BLaER1 (cell line): Measurements from ENCODE around the gene PHF8.

Source experiments
- H3K27ac ChIP-seq: shearing (Covaris generic); formaldehyde crosslinking; 2 replicates; pipeline ENCODE4 v1.8.1; 2022
- H3K27me3 ChIP-seq: shearing (Covaris generic); formaldehyde crosslinking; 2 replicates; pipeline ENCODE4 v1.8.1; 2022
- H3K36me3 ChIP-seq: shearing (Covaris generic); formaldehyde crosslinking; 2 replicates; pipeline ENCODE4 v1.8.1; 2022
- H3K4me1 ChIP-seq: shearing (Covaris generic); formaldehyde crosslinking; 2 replicates; pipeline ENCODE4 v1.8.1; 2022
- H3K4me2 ChIP-seq: shearing (Covaris generic); formaldehyde crosslinking; 2 replicates; pipeline ENCODE4 v1.8.1; 2022
- H3K4me3 ChIP-seq: shearing (Covaris generic); formaldehyde crosslinking; 2 replicates; pipeline ENCODE4 v1.8.1; 2022
- H3K9ac ChIP-seq: shearing (Covaris generic); formaldehyde crosslinking; 2 replicates; pipeline ENCODE4 v1.8.1; 2022
- H3K9me3 ChIP-seq: shearing (Covaris generic); formaldehyde crosslinking; 2 replicates; pipeline ENCODE4 v1.8.1; 2022
- H4K20me1 ChIP-seq: shearing (Covaris generic); formaldehyde crosslinking; 2 replicates; pipeline ENCODE4 v1.8.1; 2022
- Cebpa-rat ChIP-seq: shearing (Covaris generic); IDR thresholded peaks from 2 replicates; pipeline ENCODE4 v1.8.1; 2022

The PHF8 gene

GRCh38 chrX:54044126-54044876, at the start of gene PHF8:
Gene PHF8 (minus strand): TSS chrX:54044473. CDS start chrX:54042728, 1,745 bp downstream.
- Histone ChIP-seq H3K36me3 (peaks cover 21% of the 10 kb centered on the region), H3K4me2 (peak within 1 kb of the TSS; percentile 76), H4K20me1 (no peaks in the 10 kb centered on the region), H3K27ac (peak within 1 kb of the TSS; percentile 94), H3K4me1 (peaks cover 16% of the 10 kb centered on the region), H3K4me3 (peak within 1 kb of the TSS; percentile 73), H3K9me3 (peaks cover 10% of the 10 kb centered on the region; the same call in 1 of the 2 replicates), H3K27me3 (peaks cover 43% of the 10 kb centered on the region), H3K9ac (peak within 1 kb of the TSS; percentile 93)
- TF ChIP-seq Cebpa-rat, result no peak

DNA sequence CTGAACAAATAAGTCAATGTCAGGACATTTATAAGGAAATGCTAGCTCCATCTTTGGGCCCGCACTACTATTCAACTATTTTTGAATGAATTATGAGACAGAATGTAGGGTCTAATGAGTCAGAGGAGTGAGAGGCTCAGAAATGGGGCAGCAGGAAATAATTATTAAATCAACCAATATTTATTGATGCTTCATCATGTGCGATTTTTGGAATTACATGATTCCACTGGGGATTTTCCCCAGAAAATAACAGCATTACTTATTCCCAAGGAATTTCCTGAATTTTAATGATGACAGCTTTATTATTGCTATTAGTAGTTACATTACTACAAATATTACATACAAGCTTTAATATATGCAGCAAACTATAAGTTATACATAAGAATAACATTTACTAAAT, 49.3 kb upstream of the PHF8 start:
- H3K4me2 ChIP-seq, result no peak overlapping the region
- H3K4me1 ChIP-seq, result no peaks in the 10 kb centered on the region
- H3K4me3 ChIP-seq, result no peak overlapping the region
- H3K9me3 ChIP-seq, result no peaks in the 10 kb centered on the region
- H3K27ac ChIP-seq, result no peak overlapping the region
- no peaks in the 10 kb centered on the region; the same call in 1 of the 2 replicates for H4K20me1 ChIP-seq
- TF ChIP-seq Cebpa-rat, result no peak
- H3K27me3 ChIP-seq, result peaks cover 72% of the 10 kb centered on the region
- H3K9ac ChIP-seq, result no peak overlapping the region
- peaks cover 27% of the 10 kb centered on the region for H3K36me3 ChIP-seq

DNA sequence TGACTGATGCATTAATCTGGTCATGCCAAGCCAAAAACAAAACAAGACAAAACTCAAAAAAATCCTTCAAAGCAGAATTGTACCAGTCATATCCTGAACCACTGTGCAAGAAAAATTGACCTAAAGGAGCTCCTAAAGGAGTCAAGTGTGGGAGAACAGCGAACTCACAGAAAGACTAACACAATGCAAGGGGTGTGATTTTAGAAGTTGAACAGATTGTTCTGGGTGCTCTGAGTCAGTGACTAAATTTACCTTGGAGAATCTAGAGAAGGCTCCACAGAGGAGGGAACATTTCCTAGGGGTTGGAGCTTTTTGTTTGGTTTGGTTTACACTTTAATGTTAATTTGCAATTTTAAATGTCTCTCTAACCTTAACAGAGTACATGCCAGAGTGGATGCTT, 48.9 kb upstream of the PHF8 start:
- H4K20me1 ChIP-seq, result no peaks in the 10 kb centered on the region; the same call in 1 of the 2 replicates
- H3K4me1 ChIP-seq, result no peaks in the 10 kb centered on the region
- no peak overlapping the region for H3K4me3 ChIP-seq
- H3K27ac ChIP-seq, result no peak overlapping the region
- H3K9ac ChIP-seq, result no peak overlapping the region
- H3K36me3 ChIP-seq, result peaks cover 27% of the 10 kb centered on the region
- H3K4me2 ChIP-seq, result no peak overlapping the region
- H3K27me3 ChIP-seq, result peaks cover 75% of the 10 kb centered on the region
- no peak for TF ChIP-seq Cebpa-rat
- no peaks in the 10 kb centered on the region for H3K9me3 ChIP-seq

DNA sequence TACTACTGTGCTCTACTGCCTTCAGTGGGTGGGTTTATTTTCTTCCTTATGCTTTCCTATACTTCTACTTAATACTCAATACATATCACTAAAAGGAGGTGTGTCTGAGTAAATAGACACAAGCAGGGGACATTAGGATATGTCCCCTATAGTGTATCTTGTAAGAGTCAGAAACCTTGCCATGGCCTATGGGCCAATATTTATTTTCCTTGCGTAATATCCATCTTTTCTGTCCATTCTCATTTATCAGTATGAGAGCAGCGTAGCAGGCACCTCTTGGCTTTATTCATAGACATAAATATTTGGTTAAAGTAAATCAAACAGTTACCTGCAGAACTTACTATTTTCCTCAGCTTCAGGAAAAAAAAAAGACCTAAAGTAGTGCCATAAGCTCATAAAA, 46.6 kb upstream of the PHF8 start:
- H3K4me1 ChIP-seq, result no peaks in the 10 kb centered on the region
- no peak overlapping the region for H3K4me2 ChIP-seq
- no peaks in the 10 kb centered on the region for H3K9me3 ChIP-seq
- no peaks in the 10 kb centered on the region; the same call in 1 of the 2 replicates for H4K20me1 ChIP-seq
- peaks cover 30% of the 10 kb centered on the region for H3K36me3 ChIP-seq
- peaks cover 84% of the 10 kb centered on the region for H3K27me3 ChIP-seq
- no peak overlapping the region for H3K4me3 ChIP-seq
- no peak overlapping the region for H3K27ac ChIP-seq
- H3K9ac ChIP-seq, result no peak overlapping the region
- TF ChIP-seq Cebpa-rat, result no peak

DNA sequence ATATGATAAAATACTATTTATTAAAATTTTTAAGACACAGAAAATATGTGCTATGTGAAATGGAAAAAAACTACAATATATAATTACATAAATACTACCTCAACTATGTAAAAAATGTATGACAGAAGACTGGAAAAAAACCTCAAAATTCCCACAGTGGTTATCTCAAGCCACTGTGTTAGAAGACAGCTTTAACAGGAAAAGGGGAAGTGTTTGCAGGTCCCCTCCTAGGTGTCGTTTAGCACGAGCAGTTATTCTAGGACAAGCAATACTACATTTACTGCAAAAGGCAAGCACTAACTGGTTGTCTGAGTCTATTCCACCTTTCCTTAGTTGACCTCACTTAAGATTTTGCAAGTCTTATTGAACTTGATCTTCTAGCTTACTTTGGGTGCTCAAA, 44.9 kb upstream of the PHF8 start:
- H3K4me1 ChIP-seq, result no peaks in the 10 kb centered on the region
- no peaks in the 10 kb centered on the region; the same call in 1 of the 2 replicates for H4K20me1 ChIP-seq
- no peak for TF ChIP-seq Cebpa-rat

DNA sequence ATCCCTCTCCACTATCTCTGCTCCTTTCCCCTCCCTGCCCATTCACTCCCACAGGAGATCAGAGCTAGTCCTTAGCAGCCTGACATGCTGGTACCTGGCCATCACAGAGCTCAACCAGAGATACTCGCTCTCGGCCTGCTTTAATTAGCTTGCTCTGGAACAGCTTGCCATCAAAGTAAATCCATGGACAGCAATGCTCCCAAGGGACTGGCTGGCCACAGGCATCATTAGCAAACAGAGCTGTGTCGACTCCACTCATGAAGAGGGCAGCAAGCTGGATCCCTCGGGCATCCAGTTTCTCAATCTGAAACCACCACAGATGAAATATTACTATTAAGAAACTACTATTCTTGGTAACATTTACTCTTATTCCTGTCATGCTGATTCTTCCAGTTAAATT, 43.4 kb upstream of the PHF8 start:
- H3K4me1 ChIP-seq, result no peaks in the 10 kb centered on the region
- no peaks in the 10 kb centered on the region for H4K20me1 ChIP-seq
- TF ChIP-seq Cebpa-rat, result no peak
- no peak overlapping the region for H3K4me2 ChIP-seq
- no peak overlapping the region for H3K9ac ChIP-seq
- H3K27me3 ChIP-seq, result peaks cover 82% of the 10 kb centered on the region
- peaks cover 54% of the 10 kb centered on the region for H3K36me3 ChIP-seq
- no peak overlapping the region for H3K27ac ChIP-seq
- H3K4me3 ChIP-seq, result no peak overlapping the region
- no peaks in the 10 kb centered on the region for H3K9me3 ChIP-seq

More for the DNA sequence above, 44.9 kb upstream of the PHF8 start:
- no peak overlapping the region for H3K4me2 ChIP-seq
- H3K4me3 ChIP-seq, result no peak overlapping the region
- H3K9me3 ChIP-seq, result no peaks in the 10 kb centered on the region
- no peak overlapping the region for H3K27ac ChIP-seq
- peaks cover 80% of the 10 kb centered on the region for H3K27me3 ChIP-seq
- no peak overlapping the region for H3K9ac ChIP-seq
- peaks cover 47% of the 10 kb centered on the region for H3K36me3 ChIP-seq

GRCh38 chrX:54085666-54086065, 41.4 kb upstream of the PHF8 start:
- no peak for TF ChIP-seq Cebpa-rat
- Histone ChIP-seq H3K27me3 (peaks cover 83% of the 10 kb centered on the region), H3K4me2 (no peak overlapping the region), H3K36me3 (peaks cover 49% of the 10 kb centered on the region), H3K27ac (no peak overlapping the region), H3K4me1 (no peaks in the 10 kb centered on the region), H4K20me1 (no peaks in the 10 kb centered on the region), H3K9me3 (no peaks in the 10 kb centered on the region), H3K9ac (no peak overlapping the region), H3K4me3 (no peak overlapping the region)

DNA sequence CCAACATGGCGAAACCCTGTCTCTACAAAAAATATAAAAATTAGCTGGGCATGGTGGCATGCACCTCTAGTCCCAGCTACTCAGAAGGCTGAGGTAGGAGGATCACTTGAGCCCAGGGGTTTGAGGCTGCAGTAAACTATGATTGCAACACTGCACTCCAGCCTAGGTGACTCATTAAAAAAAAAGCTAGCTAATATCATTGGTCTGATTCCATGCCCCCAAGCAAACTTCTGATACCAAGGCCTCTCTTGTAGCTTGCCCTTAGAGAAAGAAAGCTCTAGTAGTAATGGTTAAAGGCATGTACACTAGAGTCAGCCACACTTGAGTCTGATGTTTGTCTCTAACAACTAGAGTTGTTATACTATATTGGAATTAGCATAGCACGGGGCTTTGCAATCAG, 32.6 kb upstream of the PHF8 start:
- no peak for TF ChIP-seq Cebpa-rat
- H3K36me3 ChIP-seq, result peaks cover 58% of the 10 kb centered on the region
- no peaks in the 10 kb centered on the region for H3K9me3 ChIP-seq
- no peak overlapping the region for H3K4me2 ChIP-seq
- no peaks in the 10 kb centered on the region for H3K4me1 ChIP-seq
- no peak overlapping the region for H3K4me3 ChIP-seq
- H3K9ac ChIP-seq, result no peak overlapping the region
- no peaks in the 10 kb centered on the region for H4K20me1 ChIP-seq
- H3K27ac ChIP-seq, result no peak overlapping the region
- H3K27me3 ChIP-seq, result peaks cover 70% of the 10 kb centered on the region

DNA sequence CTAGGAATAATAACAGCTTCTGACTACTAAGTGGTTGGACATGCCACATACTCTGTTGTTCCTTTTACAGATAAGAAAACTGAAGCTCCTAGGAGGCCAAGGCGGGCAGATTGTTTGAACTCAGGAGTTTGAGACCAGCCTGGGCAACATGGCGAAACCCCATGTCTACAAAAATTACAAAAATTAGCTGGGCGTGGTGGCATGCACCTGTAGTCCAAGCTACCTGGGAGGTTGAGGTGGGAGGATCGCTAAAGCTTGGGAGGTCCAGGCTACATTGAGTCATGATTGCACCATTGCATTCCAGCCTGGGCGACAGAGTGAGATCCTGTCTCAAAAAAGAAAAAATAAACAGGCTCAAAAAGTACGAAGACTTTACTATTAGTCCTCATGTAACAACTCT, 30.6 kb upstream of the PHF8 start:
- TF ChIP-seq Cebpa-rat, result no peak

GRCh38 chrX:54067766-54068165, 23.5 kb upstream of the PHF8 start:
- Histone ChIP-seq H3K4me2 (peak overlapping the region; percentile 2; the same call in 1 of the 2 replicates), H3K4me1 (peaks cover 7% of the 10 kb centered on the region; the same call in 1 of the 2 replicates), H3K27ac (no peak overlapping the region), H3K9ac (no peak overlapping the region), H3K27me3 (peaks cover 67% of the 10 kb centered on the region), H3K4me3 (no peak overlapping the region), H3K36me3 (peaks cover 6% of the 10 kb centered on the region), H3K9me3 (no peaks in the 10 kb centered on the region), H4K20me1 (no peaks in the 10 kb centered on the region)
- no peak for TF ChIP-seq Cebpa-rat

More for the DNA sequence above, 30.6 kb upstream of the PHF8 start:
- Histone ChIP-seq H3K4me1 (no peaks in the 10 kb centered on the region), H3K9ac (no peak overlapping the region), H3K36me3 (peaks cover 46% of the 10 kb centered on the region), H3K4me2 (no peak overlapping the region), H3K27ac (no peak overlapping the region), H3K9me3 (no peaks in the 10 kb centered on the region), H4K20me1 (no peaks in the 10 kb centered on the region), H3K4me3 (no peak overlapping the region), H3K27me3 (peaks cover 68% of the 10 kb centered on the region)
